ENCODE results near the gene TRIM17.

- TF ChIP-seq EZH2 (optimal IDR thresholded peaks at IDR 0.05; ENCODE audit: low read depth, low read length) (no peak), CTCF (IDR thresholded peaks at IDR 0.05; ENCODE audit: low read length) (no peak), EZH2phosphoT487 (IDR thresholded peaks at IDR 0.05; ENCODE audit: low read length) (no peak)
These were observed 54.3 kb downstream of the TRIM17 start for GRCh38 chr1:228362141-228362883.
